ENCODE data around the gene MSMB. TPM values are rescaled to one million over a fixed set of nuclear protein-coding genes. Genes with fewer than 3 reads are reported as not detected.

The MSMB gene
- total RNA-seq, 1 experiment from 2014 or later: not detected

- no peak for TF ChIP-seq JUN (CRISPR knock-in tag; IDR thresholded peaks at IDR 0.05)
- no peak for TF ChIP-seq ERG (CRISPR knock-in tag; IDR thresholded peaks at IDR 0.05)
- TF ChIP-seq PREB (CRISPR knock-in tag; IDR thresholded peaks at IDR 0.05; ENCODE audit: borderline replicate concordance): no peak
- TF ChIP-seq CREB1 (CRISPR knock-in tag; IDR thresholded peaks at IDR 0.05): no peak
Observed at GRCh38 chr10:46077141-46077554, 31.1 kb upstream of the MSMB start (continued).

- ATAC-seq (no peak), DNase-seq (ENCODE audit: low spot score) (no peak)
- Mint-ChIP-seq H3K27ac (no peak overlapping the region), H3K36me3 (no peaks in the 10 kb centered on the region), H3K27me3 (ENCODE audit: low read depth) (no peaks in the 10 kb centered on the region; the same call in 1 of the 2 replicates), H3K9me3 (no peaks in the 10 kb centered on the region), H3K4me3 (no peak overlapping the region), H3K4me1 (peaks cover 2% of the 10 kb centered on the region; the same call in 1 of the 2 replicates)
- CTCF ChIA-PET: no interaction called here
- TF ChIP-seq NFYB (CRISPR knock-in tag; conservative IDR thresholded peaks at IDR 0.05; ENCODE audit: low read depth) (no peak), ZNF263 (CRISPR knock-in tag; IDR thresholded peaks at IDR 0.05; ENCODE audit: low read depth) (no peak), TCF7 (CRISPR knock-in tag; IDR thresholded peaks at IDR 0.05; ENCODE audit: low read depth) (no peak), GTF2I (CRISPR knock-in tag; conservative IDR thresholded peaks at IDR 0.05) (no peak), USF1 (CRISPR knock-in tag; IDR thresholded peaks at IDR 0.05) (no peak), OVOL2 (CRISPR knock-in tag; IDR thresholded peaks at IDR 0.05; ENCODE audit: borderline replicate concordance) (no peak), RORB (CRISPR knock-in tag; IDR thresholded peaks at IDR 0.05) (no peak)
- POLR2A ChIA-PET: no interaction called here
Observed at GRCh38 chr10:46075869-46076268, 29.8 kb upstream of the MSMB start.

- Mint-ChIP-seq H3K36me3 (no peaks in the 10 kb centered on the region), H3K27ac (no peak overlapping the region), H3K4me1 (peaks cover 2% of the 10 kb centered on the region; the same call in 1 of the 2 replicates), H3K4me3 (no peak overlapping the region), H3K27me3 (ENCODE audit: low read depth) (peaks cover 9% of the 10 kb centered on the region), H3K9me3 (no peaks in the 10 kb centered on the region)
- no peak for DNase-seq (ENCODE audit: low spot score)
- POLR2A ChIA-PET: no interaction called here
- CTCF ChIA-PET: no interaction called here
- no peak for ATAC-seq
- no peak for TF ChIP-seq ATF6 (CRISPR knock-in tag; IDR thresholded peaks at IDR 0.05)
- TF ChIP-seq ERG (CRISPR knock-in tag; IDR thresholded peaks at IDR 0.05): no peak
- no peak for TF ChIP-seq ZNF416 (CRISPR knock-in tag; IDR thresholded peaks at IDR 0.05)
- no peak for TF ChIP-seq ETV6 (CRISPR knock-in tag; IDR thresholded peaks at IDR 0.05)
- TF ChIP-seq PRRX2 (CRISPR knock-in tag; IDR thresholded peaks at IDR 0.05): no peak
- TF ChIP-seq ZNF219 (CRISPR knock-in tag; IDR thresholded peaks at IDR 0.05; ENCODE audit: borderline replicate concordance): no peak
- no peak for TF ChIP-seq OVOL2 (CRISPR knock-in tag; IDR thresholded peaks at IDR 0.05; ENCODE audit: borderline replicate concordance)
- TF ChIP-seq ZNF512 (CRISPR knock-in tag; IDR thresholded peaks at IDR 0.05; ENCODE audit: borderline replicate concordance): no peak
- TF ChIP-seq NFYB (CRISPR knock-in tag; conservative IDR thresholded peaks at IDR 0.05; ENCODE audit: low read depth): no peak
- no peak for TF ChIP-seq AR (CRISPR knock-in tag; IDR thresholded peaks at IDR 0.05)
- TF ChIP-seq MLX (CRISPR knock-in tag; IDR thresholded peaks at IDR 0.05): no peak
Observed at GRCh38 chr10:46074196-46074946, 28.3 kb upstream of the MSMB start.
